ENCODE measurements around the gene ASB8. TPM values are rescaled to one million over a fixed set of nuclear protein-coding genes. Genes with fewer than 3 reads are reported as not detected.

Gene ASB8
- total and polyA plus RNA-seq, 2 of the 4 experiments (the other 2 are of a cell fraction) = 22.9 to 26.7 TPM

DNA sequence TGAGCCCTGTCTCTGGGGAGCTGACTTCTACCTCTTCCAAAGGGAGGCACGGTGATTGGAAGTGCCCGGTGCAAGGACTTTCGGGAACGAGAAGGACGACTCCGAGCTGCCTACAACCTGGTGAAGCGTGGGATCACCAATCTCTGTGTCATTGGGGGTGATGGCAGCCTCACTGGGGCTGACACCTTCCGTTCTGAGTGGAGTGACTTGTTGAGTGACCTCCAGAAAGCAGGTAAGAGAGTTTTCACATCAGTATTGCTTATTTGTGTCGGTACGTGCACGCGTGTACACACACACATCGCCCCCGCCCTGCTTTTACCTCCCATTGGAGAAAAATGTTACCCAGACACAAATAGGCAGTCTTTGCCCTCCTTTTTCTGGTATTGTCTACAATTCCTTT, 24.5 kb downstream of the ASB8 start:
- H3K56ac ChIP-seq (ENCODE audit: extremely low read depth, insufficient read depth, low read length) = no peak overlapping the region
- H3K27ac ChIP-seq (ENCODE audit: insufficient read depth, low read length) = no peak overlapping the region
- intact Hi-C loops (cut with micrococcal nuclease) (no loop called here), dilution Hi-C loops (cut with HindIII; ENCODE audit: low sequenced_read_pairs, unreplicated experiment) (no loop called here), in situ Hi-C loops (cut with MboI; ENCODE audit: low sequenced_read_pairs) (no loop called here)
- H2AK9ac ChIP-seq (replicated peaks; ENCODE audit: low read depth, low read length, poor library complexity) = no peak overlapping the region
- no peak overlapping the region for H3K4me3 ChIP-seq (ENCODE audit: insufficient read depth, low read depth, low read length)
- no peak overlapping the region for H4K91ac ChIP-seq (ENCODE audit: insufficient read depth, low read depth, low read length)
- no peak overlapping the region for H2BK20ac ChIP-seq (ENCODE audit: low read depth, low read length)
- peaks cover 0 to 16% of the 10 kb centered on the region in 2 experiments; a peak in 3 of 4 replicates for H3K79me1 ChIP-seq (ENCODE audit: low read depth in 1 of 2, low read length in 2 of 2)
- H3K36me3 ChIP-seq (ENCODE audit: control insufficient read depth, insufficient read depth, low read length) = peaks cover 51% of the 10 kb centered on the region
- no peak overlapping the region for H2BK15ac ChIP-seq (ENCODE audit: low read depth, low read length)
- no peak overlapping the region for H2BK5ac ChIP-seq (ENCODE audit: low read depth, low read length, poor library complexity, severe bottlenecking)
- no peak overlapping the region for H3K14ac ChIP-seq (replicated peaks; ENCODE audit: low read depth, low read length)
- no peaks in the 10 kb centered on the region for H4K20me1 ChIP-seq (ENCODE audit: insufficient read depth, low read length)
- H3K4ac ChIP-seq (ENCODE audit: low read depth, low read length) = no peak overlapping the region
- CTCF ChIA-PET = no interaction called here
- H2AK5ac ChIP-seq (ENCODE audit: low read depth, low read length) = no peak overlapping the region
- TF ChIP-seq SMC3 (IDR thresholded peaks at IDR 0.05; ENCODE audit: low read depth, low read length) (no peak), CEBPB (IDR thresholded peaks at IDR 0.05; ENCODE audit: low read depth, low read length) (no peak), MXI1 (IDR thresholded peaks at IDR 0.05; ENCODE audit: borderline replicate concordance, low read depth, low read length) (no peak), NFE2L2 (IDR thresholded peaks at IDR 0.05; ENCODE audit: low read depth, low read length) (no peak), RFX5 (IDR thresholded peaks at IDR 0.05; ENCODE audit: low read depth, low read length) (no peak), CHD1 (IDR thresholded peaks at IDR 0.05; ENCODE audit: low read depth, low read length) (no peak), POLR2A (IDR thresholded peaks at IDR 0.05; ENCODE audit: low read depth, low read length) (no peak), MAZ (IDR thresholded peaks at IDR 0.05; ENCODE audit: borderline replicate concordance, low read depth, low read length) (no peak), RCOR1 (IDR thresholded peaks at IDR 0.05; ENCODE audit: insufficient replicate concordance, low read length) (no peak), MAFK (IDR thresholded peaks at IDR 0.05; ENCODE audit: low read depth, low read length) (no peak), BHLHE40 (IDR thresholded peaks at IDR 0.05; ENCODE audit: low read depth, low read length) (no peak)
- TF ChIP-seq, protein P1, sequence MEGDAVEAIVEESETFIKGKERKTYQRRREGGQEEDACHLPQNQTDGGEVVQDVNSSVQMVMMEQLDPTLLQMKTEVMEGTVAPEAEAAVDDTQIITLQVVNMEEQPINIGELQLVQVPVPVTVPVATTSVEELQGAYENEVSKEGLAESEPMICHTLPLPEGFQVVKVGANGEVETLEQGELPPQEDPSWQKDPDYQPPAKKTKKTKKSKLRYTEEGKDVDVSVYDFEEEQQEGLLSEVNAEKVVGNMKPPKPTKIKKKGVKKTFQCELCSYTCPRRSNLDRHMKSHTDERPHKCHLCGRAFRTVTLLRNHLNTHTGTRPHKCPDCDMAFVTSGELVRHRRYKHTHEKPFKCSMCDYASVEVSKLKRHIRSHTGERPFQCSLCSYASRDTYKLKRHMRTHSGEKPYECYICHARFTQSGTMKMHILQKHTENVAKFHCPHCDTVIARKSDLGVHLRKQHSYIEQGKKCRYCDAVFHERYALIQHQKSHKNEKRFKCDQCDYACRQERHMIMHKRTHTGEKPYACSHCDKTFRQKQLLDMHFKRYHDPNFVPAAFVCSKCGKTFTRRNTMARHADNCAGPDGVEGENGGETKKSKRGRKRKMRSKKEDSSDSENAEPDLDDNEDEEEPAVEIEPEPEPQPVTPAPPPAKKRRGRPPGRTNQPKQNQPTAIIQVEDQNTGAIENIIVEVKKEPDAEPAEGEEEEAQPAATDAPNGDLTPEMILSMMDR (conservative IDR thresholded peaks at IDR 0.05; ENCODE audit: low read depth, low read length) = no peak
- no peaks in the 10 kb centered on the region for H3K9me3 ChIP-seq (ENCODE audit: control insufficient read depth, insufficient read depth, low read length)
- 90% methylated on average over 2 of the region's 14 CpGs; no CpG with 5 or more reads in 1 of the 2 experiments for WGBS, 2 experiments (ENCODE audit: extremely low coverage in 2 of 2, insufficient read length in 1 of 2)
- H3K4me2 ChIP-seq (ENCODE audit: low read depth, low read length) = no peak overlapping the region
- BruUV-seq (replicated peaks) = no TSS peak
- H4K5ac ChIP-seq (ENCODE audit: low read depth, low read length) = no peak overlapping the region
- no peak overlapping the region for H3K9ac ChIP-seq (ENCODE audit: low read depth, low read length)
- no peaks in the 10 kb centered on the region for H3K27me3 ChIP-seq (ENCODE audit: control insufficient read depth, insufficient read depth, low read length)
- H3K4me1 ChIP-seq (ENCODE audit: control insufficient read depth, insufficient read depth, low read length) = no peaks in the 10 kb centered on the region; the same call in 1 of the 2 replicates
- H3K18ac ChIP-seq (ENCODE audit: low read depth, low read length) = no peak overlapping the region
- 0 out of 2 replicates have a peak, but pooled peaks cover 4% of the 10 kb centered on the region for H3K9me1 ChIP-seq (ENCODE audit: insufficient read depth, low read length)
- ATAC-seq (ENCODE audit: low read depth) (no peak), DNase-seq (no peak)
- no peak overlapping the region for H2BK120ac ChIP-seq (ENCODE audit: low read depth, low read length)
- H4K8ac ChIP-seq (ENCODE audit: low read depth in 2 of 2, low read length in 2 of 2) = no peak overlapping the region
- H2AFZ ChIP-seq (replicated peaks; ENCODE audit: low read length, poor library complexity) = no peak overlapping the region
- H3K23ac ChIP-seq (ENCODE audit: low read depth, low read length) = no peak overlapping the region
- POLR2A ChIA-PET (ENCODE audit: unreplicated experiment) = no interaction called here

Data from IMR-90 (cell line).